GM18511 (cell line): ENCODE data around the gene SGTB.
A peak's percentile ranks its signal among the peaks of the same experiment; 100 is the strongest.
"Not testable (repeated sequence)": the region's sequence is repeated elsewhere in the genome, so short reads cannot be mapped to it uniquely, and the experiment has no call there.

ENCODE experiments used
- ATAC-seq: cut with Tn5 transposase; IDR thresholded peaks from one replicate; pipeline ENCODE4 v1.9.1; 2021; ENCODE audit warnings: mild to moderate bottlenecking, moderate library complexity; ENCODE audit not compliant: unreplicated experiment

Gene SGTB

DNA sequence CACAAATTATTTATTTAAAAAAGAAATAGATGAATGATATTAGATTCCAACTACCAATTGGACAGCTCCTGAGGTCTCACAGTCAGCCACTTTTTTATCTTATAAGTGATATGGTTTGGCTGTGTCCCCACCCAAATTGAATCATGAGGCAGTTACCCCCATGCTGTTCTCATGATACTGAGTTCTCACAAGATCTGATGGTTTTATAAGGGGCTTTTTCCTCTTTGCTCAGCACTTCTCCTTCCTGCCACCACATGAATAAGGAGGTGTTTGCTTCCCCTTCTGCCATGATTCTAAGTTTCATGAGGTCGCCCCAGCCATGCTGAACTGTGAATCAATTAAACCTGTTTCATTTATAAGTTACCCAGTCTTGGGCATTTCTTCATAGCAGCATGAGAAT lies 13.0 kb upstream of the SGTB start:
- no peak for ATAC-seq

DNA sequence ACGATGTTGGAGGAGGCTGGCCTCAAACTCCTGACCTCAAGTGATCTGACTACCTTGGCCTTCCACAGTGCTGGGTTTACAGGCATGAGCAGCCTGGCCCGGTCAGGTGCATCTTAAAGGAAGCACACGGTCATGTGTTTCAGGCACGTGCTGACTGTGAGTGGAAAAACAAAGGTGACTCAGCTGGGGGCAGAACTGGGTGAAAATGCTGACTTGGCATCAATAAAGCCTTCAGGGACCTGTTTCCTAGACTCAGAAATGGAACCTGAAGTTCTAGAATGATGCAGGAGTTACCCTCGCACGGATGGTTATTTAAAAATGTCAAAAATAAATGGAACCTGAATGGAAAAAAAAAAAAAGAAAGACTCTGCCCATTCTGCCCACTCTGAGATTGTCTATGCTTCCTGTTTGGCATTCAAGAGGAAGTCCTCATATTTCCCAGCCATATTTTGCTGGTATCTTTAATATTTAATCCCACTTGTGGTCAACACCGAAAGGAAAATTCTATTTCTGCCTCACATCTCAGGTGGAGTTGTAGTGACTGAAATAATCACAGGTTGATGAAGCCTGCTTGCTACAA lies 12.4 kb upstream of the SGTB start:
- ATAC-seq: not testable (repeated sequence)

DNA sequence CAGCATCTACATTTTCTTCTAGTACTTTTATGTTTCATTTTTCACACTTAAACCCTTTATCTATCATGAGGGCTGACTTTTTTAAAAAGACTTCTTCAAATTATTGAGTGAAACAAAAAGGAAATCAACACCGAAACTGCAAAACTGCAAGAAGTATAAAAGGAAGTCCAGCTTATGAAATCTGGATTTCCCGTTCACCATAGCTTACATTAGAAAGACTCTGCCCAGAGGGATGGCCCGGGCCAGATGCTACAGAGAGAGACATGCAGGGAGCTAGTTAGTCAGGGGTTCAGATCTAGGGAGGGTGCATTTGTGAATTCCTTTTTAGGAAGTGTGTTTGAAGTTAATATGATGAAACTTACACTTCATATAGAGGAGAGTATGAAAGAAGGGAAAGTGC lies 10.1 kb upstream of the SGTB start:
- ATAC-seq: not testable (repeated sequence)

DNA sequence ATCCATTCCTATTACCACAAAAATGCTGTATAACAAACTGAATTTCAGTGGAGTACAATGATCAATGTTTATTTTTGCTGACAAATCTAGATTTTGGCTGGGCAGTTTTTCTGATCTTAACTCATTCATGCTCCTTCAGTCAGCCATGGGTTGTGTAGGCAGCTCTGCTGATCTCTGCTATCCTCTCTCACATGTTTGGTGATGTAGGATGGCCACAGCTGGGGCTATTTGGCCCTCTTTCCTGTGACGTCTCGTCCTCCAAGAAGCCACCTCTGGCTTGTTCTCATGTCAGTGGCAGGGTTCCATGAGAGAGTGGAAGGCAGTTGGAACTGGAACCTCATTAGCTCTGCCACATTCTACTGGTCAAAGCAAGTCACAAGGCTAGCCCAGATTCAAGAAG lies 9.0 kb upstream of the SGTB start:
- no peak for ATAC-seq

DNA sequence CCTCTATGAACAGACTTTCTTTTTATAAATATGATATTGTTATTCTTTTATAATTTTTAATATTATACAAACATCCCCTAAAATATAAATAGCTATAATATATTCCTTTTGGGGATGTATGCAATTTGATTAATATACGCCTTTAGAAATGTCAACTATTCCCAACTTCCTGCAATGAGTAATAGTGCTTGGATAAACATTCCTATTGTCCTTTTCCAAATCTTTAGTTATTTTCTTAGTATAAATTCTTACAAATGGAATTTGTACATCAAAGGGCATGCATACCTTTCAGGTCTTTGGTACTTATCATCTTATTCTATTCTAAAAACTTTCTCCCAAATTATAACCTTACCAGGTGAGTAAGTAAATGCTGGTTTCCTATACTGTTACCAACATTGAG lies 6.3 kb upstream of the SGTB start:
- ATAC-seq: no peak

DNA sequence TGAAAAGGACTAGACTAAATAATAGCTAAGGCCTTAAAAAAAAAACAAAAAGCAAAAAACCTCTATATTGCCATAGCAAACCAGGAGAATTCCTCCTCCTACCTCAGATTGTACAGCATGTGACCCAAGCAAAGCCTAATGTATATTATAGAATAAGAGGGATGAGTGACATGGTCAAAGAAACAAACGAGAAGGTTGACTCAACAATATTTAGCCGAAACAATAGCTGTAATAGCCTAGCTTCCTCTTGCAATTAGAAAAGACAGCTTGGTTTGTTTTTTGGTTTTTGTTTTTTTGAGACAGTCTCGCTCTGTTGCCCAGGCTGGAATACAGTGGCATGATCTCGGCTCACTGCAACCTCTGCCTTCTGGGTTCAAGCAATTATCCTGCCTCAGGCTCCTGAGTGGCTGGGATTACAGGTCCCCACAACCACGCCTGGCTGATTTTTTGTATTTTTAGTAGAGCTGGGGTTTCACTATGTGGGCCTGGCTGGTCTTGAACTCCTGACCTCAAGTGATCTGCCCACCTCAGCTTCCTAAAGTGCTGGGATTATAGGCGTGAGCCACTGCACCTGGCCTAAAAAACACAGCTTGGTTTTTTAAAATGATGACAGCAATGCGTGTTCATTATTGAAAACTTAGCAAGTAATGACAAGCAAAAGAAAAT lies 5.7 kb upstream of the SGTB start:
- ATAC-seq: no peak

DNA sequence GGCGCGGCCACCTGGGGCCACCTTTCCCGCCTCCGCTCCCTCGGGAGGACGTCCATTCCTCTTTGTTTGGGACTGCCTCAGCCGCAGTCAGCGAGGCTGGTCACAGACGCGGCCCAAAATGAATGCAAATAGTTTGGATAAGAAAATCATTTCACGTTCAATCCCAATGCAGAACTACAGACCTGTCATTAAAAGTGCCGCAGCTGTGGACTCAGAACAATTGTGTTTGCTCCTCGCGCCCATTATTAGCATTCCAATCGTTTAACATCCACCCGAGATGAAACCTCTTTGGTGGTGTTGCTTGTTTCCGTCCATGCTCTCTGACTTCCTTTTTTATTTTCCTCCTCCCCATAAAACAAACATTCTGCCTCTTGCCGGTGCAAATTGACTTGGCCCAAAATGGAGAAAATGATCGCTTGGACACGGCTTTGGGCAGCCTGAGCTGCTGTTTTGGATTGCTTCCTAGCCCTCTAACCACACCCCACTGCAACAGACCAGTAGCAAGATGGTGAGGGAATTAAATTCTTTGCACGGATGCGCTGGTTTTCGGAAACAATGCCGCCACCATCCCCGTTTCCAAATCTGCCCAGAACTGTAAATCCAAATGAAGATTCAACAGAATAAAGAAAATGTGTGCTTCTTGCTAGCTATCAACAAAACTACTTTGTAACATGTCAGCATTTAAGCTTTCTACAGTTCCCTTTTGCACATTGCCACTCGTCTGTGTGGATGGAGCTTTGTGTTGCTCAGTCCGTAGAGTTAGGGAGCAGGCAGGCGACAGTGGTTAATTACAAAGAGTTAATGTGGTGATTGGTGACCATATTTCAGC lies 880 bp upstream of the SGTB start:
- ATAC-seq: peak; percentile 16

DNA sequence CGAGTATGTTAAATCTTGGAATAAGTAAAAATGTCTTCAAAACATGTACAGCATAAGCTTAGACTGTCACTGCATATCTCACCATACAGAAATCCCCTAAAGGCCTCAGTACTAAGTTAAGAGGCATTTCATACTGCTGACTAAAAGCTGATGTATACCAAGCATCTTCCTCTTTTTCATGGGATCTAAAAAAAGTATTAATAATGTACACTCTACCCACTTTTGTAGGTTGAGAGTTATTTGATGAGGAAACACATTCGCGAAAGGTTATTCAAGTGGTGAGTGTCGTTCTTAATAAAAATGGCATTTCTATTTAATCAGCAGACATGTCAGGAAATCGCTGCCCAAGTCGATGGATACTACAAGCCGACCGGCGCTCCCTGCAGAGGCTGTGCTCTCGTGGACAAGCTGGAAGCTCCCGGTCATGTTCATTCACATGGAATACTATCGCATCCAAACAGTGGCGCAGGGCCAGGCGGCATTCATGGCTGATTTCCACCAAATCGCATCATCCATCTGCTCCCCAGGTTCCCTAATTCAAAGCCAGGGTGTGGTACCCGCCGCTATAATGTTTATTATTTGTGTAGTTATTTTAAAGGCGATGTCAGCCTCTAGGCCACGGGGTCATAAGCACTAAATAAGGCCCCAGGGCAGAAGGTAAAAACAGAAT lies 724 bp downstream of the SGTB start:
- ATAC-seq: peak; percentile 14

DNA sequence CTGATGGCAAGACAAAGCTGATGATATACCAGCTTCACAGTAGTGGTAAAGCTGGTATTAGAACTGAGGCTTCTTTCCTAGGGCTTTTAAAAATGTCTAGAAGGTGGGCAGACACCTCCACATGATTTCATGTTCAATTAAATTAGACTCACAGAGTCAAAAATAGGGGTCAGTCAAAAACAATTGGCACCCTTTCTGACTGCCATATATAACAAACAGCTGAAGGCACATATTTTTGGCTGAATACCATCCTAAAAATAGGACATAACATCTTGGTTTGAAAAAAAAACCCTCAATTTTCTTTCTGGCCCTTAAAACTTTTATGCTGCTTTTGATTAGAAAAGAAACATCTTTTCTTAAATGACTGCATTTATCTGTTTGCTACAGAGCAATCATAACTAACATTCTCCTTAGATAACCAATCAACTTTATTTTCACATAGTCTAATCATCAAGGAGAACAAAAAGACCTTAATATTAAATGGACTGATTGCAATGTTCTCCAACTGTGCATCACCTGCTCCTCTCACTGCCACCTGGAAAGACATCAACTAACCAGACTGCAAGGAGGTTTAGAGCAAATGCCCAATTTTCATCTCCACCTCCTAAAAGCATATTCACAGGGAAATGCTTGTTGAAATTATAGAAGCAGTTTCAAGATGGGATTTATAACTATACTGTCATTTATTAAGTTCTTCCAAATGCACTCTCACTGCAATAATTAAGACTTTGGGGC lies 3.2 kb downstream of the SGTB start:
- no peak for ATAC-seq

DNA sequence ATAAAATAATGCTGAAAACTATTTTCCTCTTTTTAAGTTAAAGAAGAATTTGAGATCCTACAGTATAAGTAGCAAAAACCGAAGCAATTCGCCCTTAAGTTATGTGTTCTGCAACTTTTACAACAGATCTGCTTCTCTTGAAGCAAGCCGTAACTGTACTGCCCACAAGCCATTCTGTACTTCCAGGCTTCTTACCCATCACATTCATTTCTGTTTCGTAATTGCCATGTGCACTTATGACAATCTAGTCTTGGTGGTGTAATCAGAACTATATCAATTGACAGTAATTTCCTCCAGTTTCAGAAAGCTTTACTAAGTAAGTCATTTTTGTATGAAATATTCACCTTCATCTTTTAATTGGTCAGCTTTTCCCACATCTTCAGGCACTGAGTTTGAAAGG lies 13.8 kb downstream of the SGTB start:
- no peak for ATAC-seq

DNA sequence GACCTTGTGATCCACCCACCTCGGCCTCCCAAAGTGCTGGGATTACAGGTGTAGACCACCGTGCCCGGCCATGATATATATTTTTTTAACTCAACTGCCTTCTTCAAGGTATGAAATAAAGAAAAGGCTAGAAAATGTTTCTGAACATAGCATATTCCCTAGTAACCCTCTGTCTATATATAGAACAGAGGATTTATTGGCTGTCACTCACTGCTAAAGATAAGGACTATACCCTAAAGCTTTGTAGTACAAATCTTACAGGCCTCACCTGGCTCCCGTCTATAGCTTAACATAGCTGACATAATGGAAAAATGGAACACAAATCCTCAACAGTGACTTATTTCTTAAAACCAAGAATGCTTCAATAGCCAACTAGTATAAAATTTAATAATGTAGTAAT lies 14.2 kb downstream of the SGTB start:
- ATAC-seq: no peak

DNA sequence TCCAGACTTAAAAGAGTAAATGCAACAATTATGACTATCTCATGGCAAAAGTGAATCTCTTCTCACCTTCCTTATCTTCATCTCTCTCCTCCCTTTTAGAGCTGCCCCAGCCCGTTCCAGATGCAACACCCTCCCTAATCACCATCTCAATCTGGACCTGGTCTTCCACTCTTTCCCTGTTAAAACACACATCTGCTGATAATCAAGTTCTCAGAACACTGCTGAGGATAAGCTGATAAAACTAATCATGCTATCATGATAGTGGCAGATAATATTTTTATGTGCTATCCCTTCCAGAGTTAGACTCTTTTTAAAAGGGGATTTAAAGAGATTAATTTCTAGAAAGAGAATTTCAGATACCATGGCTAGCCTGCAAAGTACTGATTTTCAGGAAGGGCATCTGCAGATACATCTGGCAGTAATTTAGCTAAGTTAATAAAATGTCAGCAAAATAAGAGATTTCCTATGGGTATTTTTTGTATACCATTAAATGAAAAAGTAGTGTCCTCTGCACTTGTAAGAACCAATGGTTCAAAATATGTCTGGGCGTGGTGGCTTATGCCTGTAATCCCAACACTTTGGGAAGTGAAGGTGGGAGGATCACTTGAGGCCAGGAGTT lies 17.2 kb downstream of the SGTB start:
- no peak for ATAC-seq

DNA sequence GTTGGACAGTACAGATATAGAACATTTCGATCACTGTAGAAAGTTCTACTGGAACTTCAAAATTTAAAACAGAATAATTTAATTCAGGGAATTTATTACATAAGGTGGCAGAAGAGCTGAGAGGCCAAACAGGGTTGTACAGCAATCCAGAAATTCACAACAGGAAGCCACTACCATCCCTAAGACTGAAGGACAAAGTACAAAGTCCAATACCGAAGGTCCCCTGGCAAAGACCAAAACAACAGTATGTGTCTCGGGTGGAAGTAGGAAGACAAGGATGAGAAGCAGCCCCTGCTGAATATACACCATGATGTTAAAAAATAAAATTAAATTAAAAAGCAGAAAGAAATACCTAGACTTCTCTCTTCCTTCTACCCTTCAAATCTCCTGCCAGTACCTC lies 19.9 kb downstream of the SGTB start:
- no peak for ATAC-seq

DNA sequence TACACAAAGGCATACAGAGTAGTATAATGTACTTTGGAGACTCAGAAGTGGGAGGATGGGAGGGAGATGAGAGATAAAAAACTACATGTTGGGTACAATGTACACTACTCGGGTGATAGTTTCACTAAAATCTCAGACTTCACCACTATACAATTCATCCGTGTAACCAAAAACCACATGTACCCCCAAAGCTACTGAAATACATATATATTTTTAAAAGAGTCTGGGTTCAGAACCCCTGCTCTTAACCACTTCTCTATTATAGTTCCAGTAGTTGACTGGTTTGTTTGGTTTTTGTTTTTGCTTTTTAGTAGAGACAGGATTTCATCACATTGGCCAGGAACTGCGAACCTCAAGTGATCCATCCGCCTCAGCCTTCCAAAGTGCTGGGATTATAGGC lies 22.6 kb downstream of the SGTB start:
- ATAC-seq: peak; percentile 63

DNA sequence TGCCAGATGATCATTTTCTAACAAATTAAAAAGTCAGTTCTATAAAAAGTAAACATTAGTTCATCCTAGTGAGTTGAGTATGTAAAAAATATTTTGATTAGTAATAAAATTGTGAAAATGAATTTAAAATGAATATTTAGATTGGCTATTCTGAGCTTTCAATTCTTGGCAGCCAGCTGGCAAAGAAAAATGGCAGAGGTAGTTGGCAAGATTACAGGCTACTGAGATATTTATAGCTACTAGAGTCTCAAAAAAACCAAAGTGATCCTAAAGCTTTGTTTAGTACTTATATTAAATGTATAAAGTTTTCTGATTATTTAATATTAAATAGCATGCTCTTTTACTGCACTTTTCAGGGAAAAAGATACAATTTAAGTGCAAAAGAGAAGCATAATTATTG lies 25.0 kb downstream of the SGTB start:
- ATAC-seq: no peak

DNA sequence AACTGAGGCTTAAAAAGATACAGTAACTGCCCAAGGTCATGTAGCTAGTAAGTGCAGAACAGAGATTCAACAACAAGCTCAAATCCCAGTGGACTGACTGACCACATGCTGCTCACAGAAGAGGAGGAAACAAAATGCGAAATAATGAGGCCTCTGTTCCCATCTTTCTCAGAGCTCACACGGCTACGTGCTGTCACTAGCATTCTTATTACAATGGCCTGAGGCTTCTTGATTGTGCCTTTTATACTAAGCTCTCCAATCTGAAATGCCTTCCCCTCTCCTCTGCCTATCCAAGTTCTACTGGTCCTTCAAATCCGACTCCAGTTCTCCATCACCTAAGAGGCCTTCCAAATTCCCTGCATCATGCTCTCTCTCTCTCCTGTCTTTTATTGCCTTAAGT lies 26.0 kb downstream of the SGTB start:
- ATAC-seq: no peak

DNA sequence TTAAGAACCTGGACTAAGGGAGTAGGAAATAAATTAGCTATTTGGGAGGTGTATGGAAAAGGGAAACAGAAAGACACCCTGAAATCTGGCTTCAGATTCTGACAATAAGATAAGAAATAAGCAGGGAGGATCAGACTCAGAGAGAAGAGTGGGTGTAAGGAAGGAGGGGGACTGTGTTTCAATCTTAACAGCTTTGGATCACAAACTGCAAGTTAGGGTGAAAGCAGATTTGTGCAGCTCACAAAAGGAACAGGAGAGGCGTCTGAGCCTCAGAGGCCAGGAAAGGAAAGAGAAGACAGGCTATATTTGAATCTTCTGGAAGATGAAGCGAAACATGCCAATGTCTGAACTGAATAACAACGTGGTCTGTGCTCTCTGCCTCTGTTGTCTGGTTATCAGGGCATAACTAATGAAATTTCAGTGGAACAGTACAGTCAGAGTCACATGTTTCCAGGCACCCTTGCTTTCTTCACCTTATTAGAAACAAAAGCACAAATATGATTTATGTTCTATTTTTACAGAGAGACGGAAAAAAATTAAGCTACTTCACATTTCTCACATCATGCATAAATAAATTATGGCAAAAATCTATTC lies 26.6 kb downstream of the SGTB start:
- ATAC-seq: peak; percentile 65

DNA sequence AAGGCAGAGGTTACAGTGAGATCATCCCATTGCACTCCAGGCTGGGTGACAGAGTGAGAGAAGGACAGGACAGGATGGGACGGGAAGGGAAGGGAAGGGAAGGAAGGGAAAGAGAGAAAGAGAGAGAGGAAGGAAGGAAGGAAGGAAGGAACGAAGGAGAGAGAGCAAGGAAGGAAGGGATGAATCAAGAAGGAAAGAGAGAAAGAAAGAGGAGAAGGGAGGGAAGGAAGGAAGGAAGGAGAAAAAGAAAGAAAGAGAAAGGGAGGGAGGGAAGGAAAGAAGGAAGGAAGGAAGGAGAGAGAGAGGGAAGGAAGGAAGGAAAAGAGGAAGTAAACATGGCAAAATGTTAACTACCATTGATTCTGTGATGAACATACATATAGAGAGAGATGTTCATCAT lies 28.8 kb downstream of the SGTB start:
- no peak for ATAC-seq

DNA sequence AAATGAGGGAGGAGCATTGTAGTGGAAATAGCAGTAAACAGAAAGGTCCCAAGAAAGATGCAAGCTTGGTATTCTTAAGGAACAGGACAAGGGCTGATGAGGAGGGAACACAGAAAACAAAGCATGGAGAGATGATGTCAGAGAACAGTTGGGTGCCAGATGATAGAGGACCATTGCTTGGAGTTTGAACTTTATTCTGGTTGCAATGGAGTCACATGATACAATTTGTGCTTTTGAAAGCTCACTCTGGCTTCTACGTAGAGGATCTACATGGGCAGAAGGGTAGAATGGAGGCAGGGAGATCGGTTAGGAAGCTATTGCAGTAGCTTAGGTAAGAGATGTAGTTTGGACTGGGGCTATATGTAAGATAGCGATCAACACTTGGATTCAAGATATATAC lies 39.8 kb downstream of the SGTB start:
- ATAC-seq: no peak

DNA sequence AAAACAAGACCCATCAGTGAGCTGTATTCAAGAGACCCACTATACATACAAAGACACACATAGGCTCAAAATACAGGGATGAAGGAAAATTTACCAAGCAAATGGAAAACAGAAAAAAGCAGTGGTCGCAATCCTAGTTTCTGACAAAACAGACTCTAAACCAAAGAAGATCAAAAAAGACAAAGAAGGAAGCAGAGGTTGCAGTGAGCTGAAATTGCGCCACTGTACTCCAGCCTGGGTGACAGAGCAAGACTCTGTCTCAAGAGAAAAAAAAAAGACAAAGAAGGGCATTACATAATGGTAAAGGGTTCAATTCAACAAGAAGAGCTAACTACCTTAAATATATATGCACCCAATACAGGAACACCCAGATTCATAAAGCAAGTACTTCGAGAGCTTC lies 45.9 kb downstream of the SGTB start:
- ATAC-seq: not testable (repeated sequence)
